ENCODE results near the gene ATP2B2.
"Not testable (repeated sequence)": the region's sequence is repeated elsewhere in the genome, so short reads cannot be mapped to it uniquely, and the experiment has no call there.

ATP2B2 gene

DNA sequence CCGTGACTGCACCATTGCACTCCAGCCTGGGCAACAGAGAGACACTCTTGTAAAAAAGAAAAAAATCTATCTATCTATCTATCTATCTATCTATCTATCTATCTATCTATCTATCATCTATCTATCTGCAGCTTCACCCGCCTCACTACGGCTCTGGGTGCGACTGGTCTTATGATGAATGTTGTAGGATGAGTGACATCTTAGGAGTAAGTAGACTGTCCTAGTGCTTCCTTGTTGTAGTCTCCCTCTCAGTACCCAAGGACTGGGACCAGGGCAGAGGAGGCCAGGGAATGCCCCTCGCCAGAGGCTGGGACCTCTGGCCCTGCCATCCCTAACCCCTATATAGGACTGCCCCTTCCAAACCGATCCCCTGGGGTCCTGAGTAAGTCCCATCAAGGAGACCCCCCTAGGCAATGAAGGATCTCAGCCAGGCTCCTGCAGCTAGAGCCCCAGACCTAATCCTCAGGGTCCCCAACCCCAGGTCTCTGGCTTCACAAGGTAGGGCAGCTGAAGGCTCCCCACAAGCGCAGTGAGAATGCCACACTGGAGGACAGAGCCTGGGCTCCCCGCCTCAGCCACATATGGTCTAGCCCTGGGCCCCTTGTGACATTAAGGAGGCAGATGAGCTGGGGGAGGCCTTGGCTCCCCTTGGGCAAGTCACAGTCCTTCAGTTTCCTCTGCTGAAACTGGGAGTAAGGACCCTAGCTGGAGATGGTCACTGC, 183.6 kb downstream of the ATP2B2 start:
- no peak for DNase-seq (ENCODE audit: low spot score)

DNA sequence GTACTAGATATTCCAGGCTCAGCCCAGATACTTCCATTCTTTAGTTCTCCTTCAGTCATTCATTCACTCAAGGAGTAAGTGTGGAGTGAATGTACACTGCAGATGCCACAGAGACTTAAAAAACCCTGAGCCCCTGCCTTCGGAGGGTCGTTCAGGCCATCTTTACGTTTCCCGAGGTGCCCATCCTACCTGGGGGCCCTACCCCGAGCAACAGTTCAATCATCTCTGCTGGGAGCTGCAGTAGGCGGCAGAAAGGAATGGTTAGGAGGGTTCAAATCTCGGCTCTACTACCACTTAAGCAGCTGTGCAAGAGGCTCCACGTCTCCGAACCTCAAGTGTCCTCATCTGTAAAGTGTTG, 185.1 kb downstream of the ATP2B2 start:
- no peak for DNase-seq (ENCODE audit: low spot score)

DNA sequence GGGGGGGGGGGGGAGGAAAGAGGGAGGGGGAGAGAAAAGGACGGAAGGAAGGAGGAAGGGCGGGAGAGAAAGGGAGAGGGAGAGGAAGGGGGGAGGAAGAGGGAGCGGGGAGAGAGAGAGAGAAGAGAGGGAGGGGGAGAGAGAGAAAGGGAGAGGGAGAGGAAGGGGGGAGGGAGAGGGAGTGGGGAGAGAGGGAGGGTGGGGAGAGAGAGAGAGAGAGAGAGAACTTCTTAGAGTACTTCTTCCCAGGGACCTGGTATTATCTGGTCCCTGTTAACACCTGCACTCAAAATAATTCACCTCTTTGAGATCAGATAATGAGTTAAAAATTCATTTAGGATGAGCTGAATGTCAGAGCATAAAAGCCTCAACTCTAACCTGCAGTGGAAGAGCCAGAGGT, 185.6 kb downstream of the ATP2B2 start:
- no peak for DNase-seq (ENCODE audit: low spot score)

DNA sequence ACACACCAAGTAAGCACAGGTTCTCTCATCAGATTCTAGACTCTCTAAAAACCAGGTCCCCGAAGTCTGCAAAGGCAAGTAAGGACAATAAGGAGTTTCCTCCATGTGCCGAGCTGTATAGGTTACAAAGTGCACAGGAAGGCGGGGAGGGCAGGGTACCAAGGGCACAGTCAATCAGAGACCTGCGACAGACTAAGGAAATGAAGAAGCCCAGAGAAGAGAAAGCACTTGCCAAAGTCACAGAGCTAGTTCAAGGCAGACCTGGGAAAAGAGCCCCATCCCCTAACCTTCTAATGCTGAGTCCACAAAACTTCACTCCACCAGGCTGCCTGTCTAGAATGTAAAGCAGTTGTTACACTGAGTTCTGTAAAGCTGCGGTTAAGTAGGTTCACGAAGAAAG, 186.1 kb downstream of the ATP2B2 start:
- no peak for DNase-seq (ENCODE audit: low spot score)

DNA sequence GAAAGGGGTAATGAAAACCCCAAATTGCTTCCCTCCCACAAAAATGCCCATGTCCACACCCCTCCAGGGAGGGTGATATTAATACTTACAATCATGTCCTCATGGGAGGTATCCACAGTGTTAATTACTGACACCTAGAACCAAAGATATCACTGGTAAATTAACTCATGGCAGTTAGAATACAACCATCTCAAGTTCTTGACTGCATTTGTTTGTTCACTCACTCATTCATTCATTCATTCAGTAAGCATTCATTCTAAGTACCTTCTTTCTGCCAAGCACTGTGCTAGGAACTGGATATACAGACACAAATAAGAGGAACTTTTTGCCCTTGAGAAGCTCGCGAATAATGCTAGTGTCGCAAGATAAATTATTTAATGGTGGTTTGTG, 187.4 kb downstream of the ATP2B2 start:
- no peak for DNase-seq (ENCODE audit: low spot score)

DNA sequence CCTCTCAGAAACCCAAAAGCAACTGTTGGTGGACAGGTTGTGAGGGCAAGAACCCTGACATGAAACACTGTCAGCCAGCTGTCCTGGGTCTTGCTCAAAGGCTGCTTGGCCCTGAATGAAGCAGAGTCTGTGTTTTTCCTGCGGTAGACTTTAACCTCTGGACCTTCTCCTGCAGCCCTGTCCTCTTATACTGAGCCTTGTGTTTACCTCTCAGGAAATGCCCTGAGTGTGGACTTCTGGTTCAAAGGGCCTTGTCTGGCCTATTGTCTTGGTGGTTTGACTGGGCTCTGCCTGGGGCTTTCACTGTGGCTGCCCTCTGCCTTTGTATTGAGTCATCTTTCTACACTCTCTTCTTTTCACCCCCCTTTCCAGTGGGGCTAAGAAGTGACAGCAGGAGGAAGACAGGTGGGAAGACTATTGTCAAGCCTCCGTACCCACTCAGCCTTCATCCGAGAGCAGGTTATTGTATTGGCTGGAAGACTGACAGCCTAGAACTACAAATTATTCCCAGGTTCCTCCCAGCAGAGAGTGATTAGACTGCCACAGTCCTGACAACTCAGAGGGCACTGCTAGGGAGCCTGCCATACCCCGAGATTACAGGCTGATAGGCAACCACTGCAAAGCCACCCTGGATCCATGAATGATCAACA, 187.9 kb downstream of the ATP2B2 start:
- no peak for DNase-seq (ENCODE audit: low spot score)

DNA sequence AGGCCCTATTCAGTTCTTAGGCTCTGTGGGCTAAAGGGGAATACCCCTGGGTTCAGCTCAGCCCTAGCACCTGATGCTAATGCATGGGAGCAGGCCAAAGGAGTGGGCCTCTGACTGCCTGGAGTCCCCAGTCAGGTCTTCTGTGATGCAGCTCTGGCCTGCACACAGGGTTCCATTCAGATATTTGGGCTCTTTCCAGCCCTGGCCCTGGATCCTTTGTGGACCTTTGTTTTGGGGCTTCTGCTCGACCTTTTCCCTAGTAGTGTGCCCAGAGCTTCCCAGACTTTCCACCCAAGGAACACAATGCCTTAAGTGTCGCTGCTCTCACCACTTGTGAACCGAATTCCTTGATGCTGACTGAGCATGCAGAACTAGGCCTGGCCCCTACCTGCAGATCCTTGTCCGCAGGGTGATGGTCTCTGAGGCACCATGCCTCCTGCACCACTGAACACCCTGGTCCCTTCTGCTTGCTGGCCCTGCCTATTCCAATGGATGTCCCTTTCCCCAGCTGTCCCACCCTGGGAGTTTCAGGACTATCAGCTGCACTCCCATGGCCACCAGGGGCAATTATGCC, 189.5 kb downstream of the ATP2B2 start:
- DNase-seq (ENCODE audit: low spot score): no peak

DNA sequence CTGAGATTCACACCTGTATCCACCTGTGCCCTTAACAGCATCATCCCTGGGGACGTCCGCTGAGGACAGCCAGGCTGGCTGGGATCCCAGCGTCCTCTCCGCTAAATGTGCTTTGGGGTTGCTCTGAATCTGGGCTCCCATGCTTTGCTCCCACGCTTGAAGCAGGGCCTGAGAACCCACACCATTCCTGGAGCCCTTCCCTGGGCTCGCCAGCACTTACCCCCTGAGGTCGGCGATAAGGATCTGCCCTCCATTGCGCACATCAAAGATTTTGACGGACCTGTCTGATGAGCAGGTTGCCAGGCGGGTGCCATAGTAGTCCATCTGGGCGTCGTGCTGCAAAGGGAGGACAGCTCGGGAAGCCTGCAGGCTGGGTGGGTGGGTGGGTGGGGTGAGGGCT, 190.3 kb downstream of the ATP2B2 start:
- DNase-seq (ENCODE audit: low spot score): no peak

DNA sequence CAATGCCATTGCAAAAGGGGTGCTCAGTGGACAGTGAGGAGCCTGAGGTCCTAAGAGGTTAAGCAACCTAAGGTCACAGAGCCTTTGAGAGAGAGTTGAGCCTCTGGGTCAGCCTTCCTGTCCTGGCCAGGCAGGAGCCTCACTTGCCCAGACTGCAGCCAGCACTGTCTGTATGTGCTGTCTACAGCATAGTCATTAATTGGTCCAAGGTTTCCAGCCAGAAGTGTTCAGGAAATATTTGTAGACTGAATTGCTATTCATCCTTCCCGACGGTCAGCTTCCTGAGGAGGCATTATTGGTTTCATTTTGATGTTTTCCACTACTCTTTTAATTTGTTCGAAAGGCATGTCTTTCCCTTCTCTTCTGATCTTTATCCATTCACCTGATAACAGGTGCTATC, 192.5 kb downstream of the ATP2B2 start:
- no peak for DNase-seq (ENCODE audit: low spot score)

DNA sequence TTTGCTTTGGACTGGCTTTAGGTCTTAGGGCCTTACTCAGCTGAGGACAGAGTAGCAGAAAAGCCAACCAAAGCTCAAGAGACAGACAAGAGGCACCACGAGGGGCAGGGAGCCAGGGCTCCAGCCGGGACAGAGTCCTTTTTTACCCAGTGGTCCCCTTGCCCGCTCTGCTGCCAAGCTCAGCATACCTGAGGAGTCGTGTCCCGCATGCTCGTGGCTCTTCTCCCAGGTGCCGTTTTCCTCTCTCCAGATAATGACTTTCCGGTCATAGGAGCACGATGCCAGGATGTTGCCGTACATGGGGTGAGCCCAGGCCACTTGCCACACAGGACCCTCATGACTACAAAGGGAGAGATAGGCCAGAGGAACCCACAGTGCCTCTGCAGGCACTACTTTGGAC, 193.0 kb downstream of the ATP2B2 start:
- no peak for DNase-seq (ENCODE audit: low spot score)

DNA sequence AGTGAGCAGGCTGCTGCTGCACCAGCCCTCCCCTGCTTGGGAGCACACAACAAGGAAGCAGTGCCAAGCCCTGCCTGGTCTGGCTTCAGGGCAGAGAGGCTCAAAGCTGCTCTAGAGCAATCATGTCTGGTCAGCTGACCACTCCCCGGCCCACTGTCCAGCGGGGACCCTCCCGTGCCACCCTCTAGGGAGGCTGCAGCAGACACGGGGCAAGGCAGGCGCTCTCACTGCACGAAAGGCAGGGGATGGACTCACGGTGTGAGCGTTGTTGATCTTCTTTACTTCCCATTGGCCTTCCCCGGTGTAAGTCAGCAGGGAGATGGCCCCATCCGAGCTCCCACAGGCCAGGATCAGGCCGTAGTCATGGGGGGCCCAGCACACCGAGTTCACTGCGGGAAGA, 193.7 kb downstream of the ATP2B2 start:
- DNase-seq (ENCODE audit: low spot score): no peak

DNA sequence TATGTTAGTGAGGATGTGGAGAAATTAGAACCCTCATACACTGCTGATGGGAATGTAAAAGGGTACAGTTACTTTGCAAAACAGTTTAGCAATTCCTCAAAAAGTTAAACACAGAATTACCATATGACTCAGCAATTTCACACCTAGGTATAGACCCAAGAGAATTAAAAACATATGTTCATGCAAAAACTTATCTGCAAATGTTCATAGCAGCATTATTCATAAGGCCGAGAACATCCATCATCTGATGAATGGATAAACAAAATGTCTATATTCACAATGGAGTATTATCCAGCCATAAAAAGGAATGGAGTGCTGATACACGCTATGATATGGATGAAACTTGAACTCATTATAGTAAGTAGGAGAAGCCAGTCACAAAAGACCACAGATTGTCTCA, 194.8 kb downstream of the ATP2B2 start:
- no peak for DNase-seq (ENCODE audit: low spot score)

DNA sequence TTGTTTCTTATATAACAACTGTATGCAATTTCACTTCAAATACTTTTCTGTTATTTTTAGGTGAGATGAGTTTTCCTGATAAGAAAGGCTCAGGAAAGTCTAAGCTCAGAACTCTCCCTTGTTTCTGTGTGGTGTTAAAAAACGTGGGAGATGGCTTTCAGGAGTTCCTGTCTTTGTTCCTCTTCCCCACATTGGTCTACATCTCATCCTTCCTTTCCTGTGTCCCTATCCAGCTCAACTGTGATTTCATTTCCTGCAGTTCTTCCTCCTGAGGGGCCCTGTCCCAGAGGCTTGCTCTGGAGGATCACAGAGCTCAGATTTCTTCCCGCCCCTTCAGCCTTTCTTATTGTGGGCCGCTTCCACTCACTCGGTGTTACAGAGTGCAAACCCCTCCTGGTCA, 195.7 kb downstream of the ATP2B2 start:
- DNase-seq (ENCODE audit: low spot score): no peak

DNA sequence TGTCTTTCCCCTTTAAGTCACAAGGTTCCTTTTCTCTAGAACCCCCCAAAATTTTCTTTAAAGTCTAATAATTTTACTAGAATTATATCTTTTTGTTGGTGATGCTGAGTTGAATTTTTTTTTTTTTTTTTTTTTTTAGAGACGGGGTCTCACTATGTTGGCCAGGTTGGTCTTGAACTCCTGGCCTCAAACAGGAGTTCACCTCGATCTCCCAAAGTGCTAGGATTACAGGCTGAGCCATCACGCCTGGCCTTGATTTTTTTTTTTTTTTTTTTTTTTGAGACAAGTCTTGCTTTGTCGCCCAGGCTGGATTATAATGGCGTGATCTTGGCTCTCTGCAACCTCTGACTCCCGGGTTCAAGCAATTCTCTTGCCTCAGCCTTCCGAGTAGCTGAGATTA, 196.7 kb downstream of the ATP2B2 start:
- no peak for DNase-seq (ENCODE audit: low spot score)

DNA sequence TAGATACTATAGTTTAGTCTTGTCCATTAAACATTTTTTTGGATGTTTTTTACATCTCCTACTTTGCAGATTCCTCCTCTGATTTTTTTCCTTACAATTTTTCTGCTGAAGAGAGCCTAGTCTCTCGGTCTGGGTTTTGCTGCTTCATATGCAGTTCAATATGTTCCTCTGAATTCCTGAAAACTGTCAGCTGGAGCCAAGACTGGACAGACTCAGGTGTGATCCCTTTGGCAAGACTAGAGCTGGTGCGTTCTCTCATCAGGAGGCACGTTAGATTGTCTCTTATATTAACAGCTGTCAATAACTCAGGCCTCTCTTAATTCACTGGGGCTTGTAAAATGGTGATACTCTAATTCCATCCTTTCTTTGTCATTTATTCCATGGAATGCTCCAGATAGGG, 199.2 kb downstream of the ATP2B2 start:
- DNase-seq (ENCODE audit: low spot score): no peak

DNA sequence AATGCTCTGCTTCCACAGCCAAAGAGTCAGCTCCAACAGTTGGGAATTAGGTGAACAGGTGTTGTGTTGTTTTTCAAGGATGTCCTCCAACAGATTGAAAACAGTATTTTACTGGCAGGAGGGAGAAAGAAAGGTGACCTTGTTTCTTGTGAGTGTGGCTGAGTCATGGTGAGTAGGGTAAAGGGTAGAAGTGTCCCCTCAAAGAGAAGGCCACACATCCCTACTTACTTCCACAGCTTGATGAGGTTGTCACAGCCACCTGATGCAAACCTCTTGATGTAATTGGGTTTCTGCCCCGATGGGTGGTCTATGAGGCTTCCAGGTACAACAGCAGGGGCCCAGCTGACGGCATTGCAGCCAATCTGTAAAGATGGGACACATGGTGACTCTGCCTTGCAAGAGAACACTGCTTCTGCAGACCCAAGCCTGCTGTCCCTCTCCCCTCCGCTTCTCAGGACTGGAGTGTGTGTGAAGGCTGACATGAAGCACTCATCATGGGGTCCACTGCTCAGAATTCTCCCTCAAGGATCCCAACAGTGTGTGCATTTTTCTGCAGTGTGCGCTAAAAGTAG, 200.0 kb downstream of the ATP2B2 start:
- DNase-seq (ENCODE audit: low spot score): no peak

DNA sequence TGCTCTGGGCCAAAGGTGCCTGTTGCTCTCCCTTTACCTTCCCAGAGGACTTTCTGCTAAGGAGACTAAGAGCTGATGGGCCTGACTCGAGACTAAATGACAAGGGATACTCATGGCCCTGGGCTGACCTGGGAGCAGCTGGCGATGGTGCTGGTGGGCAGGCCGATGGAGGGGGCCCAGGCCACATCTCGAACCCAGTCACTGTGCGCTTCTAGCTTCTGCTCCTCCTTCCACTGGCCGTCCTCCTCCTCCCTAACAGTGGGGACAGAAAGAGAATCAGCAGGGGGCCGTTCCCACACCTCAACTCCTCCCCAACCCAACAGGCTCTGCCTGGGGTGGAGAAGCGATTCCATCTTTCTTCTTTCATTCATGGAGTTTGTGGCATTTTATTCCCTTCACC, 200.5 kb downstream of the ATP2B2 start:
- no peak for DNase-seq (ENCODE audit: low spot score)

DNA sequence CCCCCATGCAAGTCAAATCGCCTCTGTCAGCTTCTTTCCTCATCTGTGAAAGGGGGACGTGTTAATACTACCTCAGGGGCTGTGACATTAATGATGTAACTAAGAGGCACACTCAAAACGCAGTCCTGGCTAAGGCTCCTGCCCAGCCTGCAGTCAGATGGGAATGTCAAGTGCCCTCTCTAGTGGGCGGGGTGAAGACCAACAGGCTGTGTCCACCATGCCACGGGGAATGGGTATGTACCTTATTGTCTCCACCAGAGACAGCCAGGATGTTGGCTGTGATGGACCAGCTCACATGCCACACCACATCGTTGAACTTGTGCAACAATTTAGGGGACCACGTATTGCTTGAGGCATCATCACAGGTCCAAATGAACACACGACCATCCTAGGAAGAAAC, 201.6 kb downstream of the ATP2B2 start:
- DNase-seq (ENCODE audit: low spot score): no peak

DNA sequence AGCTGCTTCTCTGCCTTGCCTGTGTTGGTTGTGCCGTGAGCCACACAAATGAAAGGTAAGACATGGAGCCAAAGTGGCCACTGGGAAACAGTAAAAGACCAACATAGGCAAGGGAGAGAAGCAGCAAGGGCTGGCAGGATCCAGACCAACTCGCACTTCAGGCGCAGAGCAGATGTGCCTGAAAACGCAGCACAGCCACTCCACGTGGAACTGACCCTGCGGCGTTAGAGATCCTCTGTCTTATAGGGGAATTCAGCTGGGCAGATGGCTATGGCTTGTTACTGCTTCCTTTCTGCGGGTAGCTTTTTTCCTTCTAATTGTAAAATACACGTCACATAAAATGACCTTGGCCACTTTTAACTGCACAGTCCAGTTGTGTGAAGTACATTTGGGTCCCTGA, 202.3 kb downstream of the ATP2B2 start:
- no peak for DNase-seq (ENCODE audit: low spot score)

DNA sequence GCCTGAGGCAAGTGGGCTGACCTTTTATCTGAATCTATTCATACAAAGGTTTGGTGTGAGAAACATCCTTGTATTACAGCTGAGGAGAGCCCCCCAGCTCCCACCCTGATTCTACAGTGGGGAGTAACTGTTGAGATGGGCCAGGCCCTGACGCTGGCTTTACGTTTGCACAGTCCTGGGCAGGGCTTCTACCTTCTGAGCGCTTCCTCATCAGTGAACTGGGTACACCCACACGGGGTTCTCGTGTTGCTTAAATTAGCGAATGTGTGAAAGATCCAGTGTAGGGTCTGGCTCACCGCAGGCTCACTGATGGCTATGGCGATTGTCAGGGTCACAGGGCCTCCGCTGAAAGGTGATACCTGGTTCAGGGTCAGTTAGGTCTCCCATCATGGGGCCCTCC, 205.3 kb downstream of the ATP2B2 start:
- DNase-seq (ENCODE audit: low spot score): no peak

DNA sequence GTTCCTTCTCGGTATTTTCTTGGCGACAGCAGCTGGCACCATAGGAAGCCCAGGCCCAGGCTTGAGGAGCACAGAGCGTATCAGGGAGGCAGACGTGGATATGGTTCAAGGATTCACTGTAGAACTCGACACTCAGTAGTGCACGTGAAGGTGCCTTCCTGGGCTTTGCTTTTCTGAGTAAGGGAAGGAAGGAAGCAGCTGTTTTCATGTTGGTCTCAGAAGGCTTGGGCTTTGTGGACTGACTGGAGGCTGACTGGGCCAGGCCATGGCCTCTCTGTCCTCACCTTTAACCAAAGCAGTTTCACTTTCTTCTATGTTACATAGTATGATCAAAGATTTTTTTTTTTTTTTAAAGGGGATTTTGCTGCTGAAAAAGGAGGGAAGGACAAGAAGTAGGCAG, 205.7 kb downstream of the ATP2B2 start:
- no peak for DNase-seq (ENCODE audit: low spot score)

DNA sequence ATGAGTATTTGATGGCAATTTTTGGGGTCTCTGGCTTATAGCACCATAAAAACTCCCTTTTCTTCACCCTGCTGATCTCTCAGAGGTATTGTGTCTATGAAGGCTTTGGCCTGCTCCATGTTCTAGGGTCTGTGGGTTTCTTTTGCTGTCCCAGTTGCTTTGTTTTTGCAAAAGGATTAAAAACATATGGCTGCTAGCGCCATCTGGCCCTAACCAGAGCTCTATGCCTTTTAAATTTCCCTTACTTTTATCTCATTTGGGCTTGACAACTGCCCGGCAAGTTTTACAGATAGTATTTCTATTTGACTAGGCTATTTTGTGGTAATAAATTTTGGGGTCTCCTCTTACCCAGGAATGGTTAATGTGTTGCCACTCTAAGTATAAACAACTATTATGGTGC, 206.2 kb downstream of the ATP2B2 start:
- no peak for DNase-seq (ENCODE audit: low spot score)

DNA sequence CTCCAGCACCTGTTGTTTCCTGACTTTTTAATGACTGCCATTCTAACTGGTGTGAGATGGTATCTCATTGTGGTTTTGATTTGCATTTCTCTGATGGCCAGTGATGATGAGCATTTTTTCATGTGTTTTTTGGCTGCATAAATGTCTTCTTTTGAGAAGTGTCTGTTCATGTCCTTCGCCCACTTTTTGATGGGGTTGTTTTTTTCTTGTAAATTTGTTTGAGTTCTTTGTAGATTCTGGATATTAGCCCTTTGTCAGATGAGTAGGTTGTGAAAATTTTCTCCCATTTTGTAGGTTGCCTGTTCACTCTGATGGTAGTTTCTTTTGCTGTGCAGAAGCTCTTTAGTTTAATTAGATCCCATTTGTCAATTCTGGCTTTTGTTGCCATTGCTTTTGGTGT, 207.3 kb downstream of the ATP2B2 start:
- not testable (repeated sequence) for DNase-seq (ENCODE audit: low spot score)
